Ascending aorta (tissue), 2 donors: ENCODE results near the gene VPS37C. TPM values are rescaled to one million over a fixed set of nuclear protein-coding genes. Genes with fewer than 3 reads are reported as not detected.

Experiments used
- DNase-seq, 2 donors: peaks; one replicate each; pipeline ENCODE4 v3.0.0-alpha.2; 2019; ENCODE audit warnings: low spot score in 2 of 2
- H3K27ac ChIP-seq, 2 donors: fragments of 200-600 bp; sonication (generic); one replicate each; pipeline ENCODE4 v1.5.1; 2016 to 2017; ENCODE audit warnings: mild to moderate bottlenecking in 1 of 2
- H3K27me3 ChIP-seq: fragments of 200-600 bp; sonication (generic); one replicate; pipeline ENCODE4 v1.5.1; 2017
- H3K36me3 ChIP-seq, 2 donors: fragments of 200-600 bp; sonication (generic); one replicate each; pipeline ENCODE4 v1.5.1; 2016
- H3K4me1 ChIP-seq, 2 donors: fragments of 200-600 bp; sonication (generic); one replicate each; pipeline ENCODE4 v1.5.1; 2016 to 2017; ENCODE audit warnings: mild to moderate bottlenecking in 1 of 2
- H3K4me3 ChIP-seq, 2 donors: fragments of 200-600 bp; sonication (generic); one replicate each; pipeline ENCODE4 v1.5.1; 2016 to 2017; ENCODE audit warnings: mild to moderate bottlenecking in 1 of 2
- H3K9me3 ChIP-seq, 2 donors: fragments of 200-600 bp; sonication (generic); one replicate each; pipeline ENCODE4 v1.5.1; 2016
- intact Hi-C: fragments of 100-400 bp; cut with DNase I; formaldehyde crosslinking; loops from one replicate; pipeline ENCODE4 v1.15.1; 2023
- total RNA-seq: library from RNA; depleted of rRNA; stranded (reverse); fragments of >200 nt; gene quantifications from one replicate; pipeline ENCODE4 v1.1.0, GENCODE V29; 2016
- TF ChIP-seq, protein P1 (sequence below), 3 experiments: fragments of 200-600 bp in 2 of 3; fragments of 450-650 bp in 1 of 3; sonication (generic) in 2 of 3; IDR thresholded peaks; one replicate each; pipeline ENCODE4 v1.5.1; 2016 to 2019; ENCODE audit warnings: antibody characterized with exemption in 3 of 3, mild to moderate bottlenecking in 1 of 3, moderate library complexity in 1 of 3

The VPS37C gene
- total RNA-seq, 1 donor from 2014 or later, result 25.8 TPM

DNA sequence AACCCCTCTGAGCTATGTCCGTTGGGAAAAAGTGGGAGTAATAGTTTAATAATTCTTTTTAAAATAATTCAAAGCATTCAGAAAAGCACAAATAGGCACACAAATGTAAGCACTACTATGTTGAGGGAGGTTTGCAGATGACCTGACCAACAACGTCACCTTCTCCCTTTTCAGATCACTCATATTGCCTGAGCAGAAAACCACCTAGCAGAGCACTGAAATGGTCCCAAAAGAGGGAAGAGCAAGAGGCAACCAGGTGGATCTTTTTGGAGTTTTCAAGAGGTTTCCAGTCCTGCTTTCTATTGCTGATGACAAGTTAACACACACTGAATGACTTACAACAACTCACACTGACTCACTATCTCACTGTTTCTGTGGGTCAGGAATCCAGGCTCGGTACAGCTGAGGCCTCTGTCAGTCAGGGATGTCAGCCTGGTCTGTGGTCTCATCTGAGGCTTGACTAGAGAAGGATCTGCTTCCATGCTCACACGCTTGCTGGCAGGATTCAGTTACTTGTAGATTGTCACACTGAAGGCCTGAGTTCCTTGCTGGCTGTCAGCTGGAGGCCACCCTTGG lies 37.8 kb upstream of the VPS37C start:
- no peaks in the 10 kb centered on the region for H3K27me3 ChIP-seq
- TF ChIP-seq, protein P1, sequence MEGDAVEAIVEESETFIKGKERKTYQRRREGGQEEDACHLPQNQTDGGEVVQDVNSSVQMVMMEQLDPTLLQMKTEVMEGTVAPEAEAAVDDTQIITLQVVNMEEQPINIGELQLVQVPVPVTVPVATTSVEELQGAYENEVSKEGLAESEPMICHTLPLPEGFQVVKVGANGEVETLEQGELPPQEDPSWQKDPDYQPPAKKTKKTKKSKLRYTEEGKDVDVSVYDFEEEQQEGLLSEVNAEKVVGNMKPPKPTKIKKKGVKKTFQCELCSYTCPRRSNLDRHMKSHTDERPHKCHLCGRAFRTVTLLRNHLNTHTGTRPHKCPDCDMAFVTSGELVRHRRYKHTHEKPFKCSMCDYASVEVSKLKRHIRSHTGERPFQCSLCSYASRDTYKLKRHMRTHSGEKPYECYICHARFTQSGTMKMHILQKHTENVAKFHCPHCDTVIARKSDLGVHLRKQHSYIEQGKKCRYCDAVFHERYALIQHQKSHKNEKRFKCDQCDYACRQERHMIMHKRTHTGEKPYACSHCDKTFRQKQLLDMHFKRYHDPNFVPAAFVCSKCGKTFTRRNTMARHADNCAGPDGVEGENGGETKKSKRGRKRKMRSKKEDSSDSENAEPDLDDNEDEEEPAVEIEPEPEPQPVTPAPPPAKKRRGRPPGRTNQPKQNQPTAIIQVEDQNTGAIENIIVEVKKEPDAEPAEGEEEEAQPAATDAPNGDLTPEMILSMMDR (IDR thresholded peaks at IDR 0.05), result no peak
- no peaks in the 10 kb centered on the region for H3K9me3 ChIP-seq
- H3K4me3 ChIP-seq, result no peak overlapping the region
- no peak for DNase-seq
- no peak overlapping the region for H3K27ac ChIP-seq
- H3K4me1 ChIP-seq, result no peaks in the 10 kb centered on the region
- intact Hi-C loops, result no loop called here
- no peaks in the 10 kb centered on the region for H3K36me3 ChIP-seq

DNA sequence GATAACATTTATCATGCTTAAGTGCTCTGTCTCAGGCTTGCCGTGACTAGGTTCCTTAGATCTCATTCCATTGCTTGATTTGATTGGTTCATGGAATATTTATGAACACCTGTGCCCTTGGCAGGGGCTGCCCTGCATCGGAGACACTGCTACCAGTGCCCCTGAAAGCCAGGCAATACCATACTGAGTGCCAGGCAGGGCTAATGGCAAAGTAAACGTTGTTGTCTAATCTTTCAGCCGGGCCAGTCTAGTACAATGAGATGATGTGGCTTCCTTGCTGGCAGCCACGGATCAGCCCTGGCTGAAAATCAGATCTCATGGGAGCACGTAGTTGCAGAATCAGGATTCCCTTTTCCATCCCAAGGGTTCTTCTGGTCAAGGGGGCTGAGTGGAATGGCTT lies 37.1 kb upstream of the VPS37C start:
- TF ChIP-seq, protein P1 (IDR thresholded peaks at IDR 0.05), result no peak
- H3K9me3 ChIP-seq, result no peaks in the 10 kb centered on the region
- no peak overlapping the region for H3K27ac ChIP-seq
- no peaks in the 10 kb centered on the region for H3K36me3 ChIP-seq
- no peaks in the 10 kb centered on the region for H3K4me1 ChIP-seq
- no peak for DNase-seq
- intact Hi-C loops, result no loop called here
- H3K4me3 ChIP-seq, result no peak overlapping the region
- no peaks in the 10 kb centered on the region for H3K27me3 ChIP-seq

DNA sequence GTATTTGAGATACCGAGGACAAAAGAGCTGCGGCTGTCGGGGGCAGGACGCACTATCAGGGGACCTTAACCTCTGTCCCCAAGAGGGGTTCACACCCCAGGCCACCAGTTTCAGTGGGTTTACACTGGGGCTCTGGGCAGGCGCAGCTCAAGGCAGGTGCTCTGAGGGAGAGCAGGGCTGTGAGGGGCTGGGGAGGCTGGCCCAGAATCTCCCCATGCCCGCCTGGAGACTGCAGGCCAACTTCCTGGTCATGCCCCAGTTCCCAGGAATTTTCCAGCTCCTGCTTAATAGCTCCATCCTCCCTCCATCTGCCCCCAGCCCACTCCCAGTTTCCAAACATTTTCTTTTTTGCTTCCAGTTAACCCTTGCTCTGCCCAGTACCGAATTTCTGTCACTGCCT lies 34.5 kb upstream of the VPS37C start:
- Histone ChIP-seq H3K9me3 (no peaks in the 10 kb centered on the region), H3K4me3 (no peak overlapping the region), H3K36me3 (no peaks in the 10 kb centered on the region), H3K27me3 (no peaks in the 10 kb centered on the region), H3K27ac (no peak overlapping the region), H3K4me1 (no peaks in the 10 kb centered on the region)
- no peak for DNase-seq
- TF ChIP-seq, protein P1 (IDR thresholded peaks at IDR 0.05), result no peak
- intact Hi-C loops, result no loop called here

DNA sequence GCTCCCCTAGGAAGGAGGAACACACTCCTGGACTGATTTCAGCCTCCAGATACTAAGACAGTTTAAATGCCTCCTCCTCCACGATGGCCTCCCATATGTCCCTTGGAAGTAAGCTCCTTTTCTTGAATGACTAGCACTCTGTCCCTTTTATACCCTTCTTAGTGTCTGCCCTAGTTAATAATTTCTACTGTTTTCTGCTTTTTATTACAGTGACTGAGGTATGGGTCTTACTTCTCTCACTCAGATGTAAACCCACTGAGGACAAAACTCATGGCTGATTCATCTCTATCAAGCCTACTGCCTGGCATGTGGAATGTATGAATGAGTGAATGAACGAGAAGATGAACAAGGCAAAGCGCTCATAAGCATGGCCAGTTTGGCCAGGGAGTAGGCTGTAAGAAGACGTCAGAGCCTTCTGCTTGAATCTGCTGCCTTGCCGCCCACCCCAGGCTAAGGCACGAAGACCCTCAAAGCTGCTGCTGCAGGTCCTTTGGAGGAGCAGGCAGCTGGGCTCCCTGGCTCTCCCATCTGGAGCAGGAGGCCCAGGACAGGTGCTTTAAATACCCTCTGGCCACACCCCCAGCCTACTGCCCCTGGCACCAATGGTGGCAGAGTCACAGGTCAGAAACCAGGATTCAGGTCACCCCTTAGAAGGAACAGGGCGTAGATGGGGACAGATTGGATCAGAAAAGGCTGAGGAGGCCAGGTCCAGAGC lies 33.9 kb upstream of the VPS37C start:
- intact Hi-C loops, result no loop called here
- Histone ChIP-seq H3K27me3 (no peaks in the 10 kb centered on the region), H3K9me3 (no peaks in the 10 kb centered on the region), H3K4me3 (no peak overlapping the region), H3K36me3 (no peaks in the 10 kb centered on the region), H3K27ac (no peak overlapping the region), H3K4me1 (no peaks in the 10 kb centered on the region)
- peak in 1 of 2 donors; percentile 25 for DNase-seq
- TF ChIP-seq, protein P1 (IDR thresholded peaks at IDR 0.05), result no peak

DNA sequence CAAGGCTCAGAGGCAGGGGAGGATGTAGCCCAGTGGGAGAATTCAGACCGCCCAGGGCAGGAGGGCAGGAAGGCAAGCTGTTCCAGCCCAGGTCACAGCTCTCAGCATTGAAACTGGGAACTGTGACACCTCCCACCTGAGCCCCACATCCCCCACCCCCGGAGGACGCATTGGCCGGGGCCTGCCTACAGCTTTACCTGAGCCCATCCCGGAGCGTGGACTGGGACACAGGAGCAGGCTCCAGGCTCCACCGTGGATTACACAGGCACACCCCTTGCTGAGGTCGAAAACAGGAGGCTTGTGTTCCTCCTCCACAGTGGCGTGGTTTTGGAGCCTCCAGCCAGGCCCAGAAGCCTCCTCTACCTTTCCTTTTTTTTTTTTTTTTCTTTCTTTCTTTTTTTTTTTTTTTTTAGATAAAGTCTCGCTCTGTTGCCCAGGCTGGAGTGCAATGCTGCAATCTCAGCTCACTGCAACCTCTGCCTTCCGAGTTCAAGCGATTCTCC lies 33.0 kb upstream of the VPS37C start:
- peak in 1 of 2 donors; percentile 49 for DNase-seq
- H3K27me3 ChIP-seq, result no peaks in the 10 kb centered on the region
- H3K27ac ChIP-seq, result no peak overlapping the region
- no peaks in the 10 kb centered on the region for H3K36me3 ChIP-seq
- H3K9me3 ChIP-seq, result no peaks in the 10 kb centered on the region
- no peaks in the 10 kb centered on the region for H3K4me1 ChIP-seq
- TF ChIP-seq, protein P1 (IDR thresholded peaks at IDR 0.05), result no peak
- intact Hi-C loops, result no loop called here
- no peak overlapping the region for H3K4me3 ChIP-seq
